ENCODE results near the gene CYTH4.

CYTH4 gene

GRCh38 chr22:37313376-37314314 lies 31.3 kb downstream of the CYTH4 start:
- Mint-ChIP-seq H3K4me1 (ENCODE audit: low read depth) (peaks cover 58% of the 10 kb centered on the region), H3K27ac (peak overlapping the region; percentile 64), H3K9me3 (no peaks in the 10 kb centered on the region), H3K4me3 (peak overlapping the region; percentile 20), H3K36me3 (ENCODE audit: low read depth) (peaks cover 33% of the 10 kb centered on the region), H3K27me3 (no peaks in the 10 kb centered on the region)
- no peak for DNase-seq

GRCh38 chr22:37314315-37315074 lies 32.2 kb downstream of the CYTH4 start:
- Mint-ChIP-seq H3K4me3 (peak overlapping the region; percentile 20), H3K27me3 (no peaks in the 10 kb centered on the region), H3K4me1 (ENCODE audit: low read depth) (peaks cover 50% of the 10 kb centered on the region), H3K36me3 (ENCODE audit: low read depth) (peaks cover 31% of the 10 kb centered on the region), H3K27ac (peak overlapping the region; percentile 77), H3K9me3 (no peaks in the 10 kb centered on the region)
- DNase-seq, result peak; percentile 56

- no peak for DNase-seq
- Mint-ChIP-seq H3K36me3 (ENCODE audit: low read depth) (peaks cover 16% of the 10 kb centered on the region), H3K4me3 (no peak overlapping the region), H3K9me3 (no peaks in the 10 kb centered on the region), H3K27me3 (no peaks in the 10 kb centered on the region), H3K27ac (no peak overlapping the region), H3K4me1 (ENCODE audit: low read depth) (peaks cover 32% of the 10 kb centered on the region)
Observed at GRCh38 chr22:37316405-37316804, 34.1 kb downstream of the CYTH4 start.

GRCh38 chr22:37316875-37317371 lies 34.6 kb downstream of the CYTH4 start:
- H3K4me3 Mint-ChIP-seq, result no peak overlapping the region
- DNase-seq, result peak; percentile 79
- H3K9me3 Mint-ChIP-seq, result no peaks in the 10 kb centered on the region
- H3K36me3 Mint-ChIP-seq (ENCODE audit: low read depth), result peaks cover 16% of the 10 kb centered on the region
- H3K27ac Mint-ChIP-seq, result no peak overlapping the region
- peaks cover 32% of the 10 kb centered on the region for H3K4me1 Mint-ChIP-seq (ENCODE audit: low read depth)
- no peaks in the 10 kb centered on the region for H3K27me3 Mint-ChIP-seq

GRCh38 chr22:37317698-37318210 lies 35.4 kb downstream of the CYTH4 start:
- H3K36me3 Mint-ChIP-seq (ENCODE audit: low read depth), result peaks cover 9% of the 10 kb centered on the region
- no peak overlapping the region for H3K27ac Mint-ChIP-seq
- peaks cover 3% of the 10 kb centered on the region for H3K27me3 Mint-ChIP-seq
- no peaks in the 10 kb centered on the region for H3K9me3 Mint-ChIP-seq
- peaks cover 29% of the 10 kb centered on the region for H3K4me1 Mint-ChIP-seq (ENCODE audit: low read depth)
- no peak for DNase-seq
- H3K4me3 Mint-ChIP-seq, result no peak overlapping the region

DNA sequence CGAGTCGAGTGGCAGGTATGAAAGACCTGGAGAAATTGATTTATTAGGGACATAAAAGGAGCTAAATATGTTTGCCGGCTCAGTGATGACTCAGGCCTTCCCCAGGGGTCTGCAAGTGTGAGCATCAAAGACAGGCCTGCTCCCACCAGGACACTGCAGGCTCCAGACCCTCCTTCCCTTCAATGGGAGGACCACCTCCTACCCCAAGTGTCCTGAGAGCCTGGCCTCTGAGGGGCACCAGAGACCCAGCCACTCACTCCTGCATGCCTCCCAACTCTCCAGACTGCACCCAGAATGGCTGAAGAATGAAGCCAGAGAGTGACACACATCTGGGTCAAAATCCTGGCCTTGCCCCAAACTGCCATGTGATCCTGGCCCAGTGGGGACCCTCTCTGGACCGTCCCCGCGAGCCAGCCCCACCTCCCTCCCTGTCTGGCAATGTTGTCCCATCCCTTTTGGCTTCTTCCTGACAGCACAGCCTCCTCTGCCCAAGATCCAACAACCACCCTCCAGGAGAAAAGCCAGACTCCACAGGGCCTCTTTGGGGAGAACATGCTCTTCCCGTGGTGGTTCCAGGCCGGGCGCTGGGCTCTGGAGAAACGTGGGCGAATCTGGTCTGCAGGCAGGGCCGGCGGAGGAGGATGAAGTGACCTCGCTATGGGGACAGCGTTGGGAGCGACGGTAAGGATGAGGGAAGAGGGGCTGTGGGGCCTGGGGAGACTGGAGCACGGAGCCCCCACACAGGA lies 36.2 kb downstream of the CYTH4 start:
- peaks cover 25% of the 10 kb centered on the region for H3K4me1 Mint-ChIP-seq (ENCODE audit: low read depth)

GRCh38 chr22:37319469-37319868 lies 37.2 kb downstream of the CYTH4 start:
- Mint-ChIP-seq H3K36me3 (ENCODE audit: low read depth) (no peaks in the 10 kb centered on the region), H3K4me1 (ENCODE audit: low read depth) (peaks cover 18% of the 10 kb centered on the region), H3K27me3 (peaks cover 15% of the 10 kb centered on the region), H3K27ac (no peak overlapping the region), H3K4me3 (no peak overlapping the region), H3K9me3 (no peaks in the 10 kb centered on the region)
- DNase-seq, result no peak

More for the DNA sequence above, 36.2 kb downstream of the CYTH4 start:
- Mint-ChIP-seq H3K27me3 (peaks cover 5% of the 10 kb centered on the region), H3K4me3 (no peak overlapping the region), H3K9me3 (no peaks in the 10 kb centered on the region), H3K27ac (no peak overlapping the region), H3K36me3 (ENCODE audit: low read depth) (peaks cover 5% of the 10 kb centered on the region)
- DNase-seq, result no peak

GRCh38 chr22:37320726-37321677 lies 38.7 kb downstream of the CYTH4 start:
- no peak overlapping the region for H3K4me3 Mint-ChIP-seq
- no peaks in the 10 kb centered on the region for H3K9me3 Mint-ChIP-seq
- H3K4me1 Mint-ChIP-seq (ENCODE audit: low read depth), result peaks cover 9% of the 10 kb centered on the region
- H3K36me3 Mint-ChIP-seq (ENCODE audit: low read depth), result no peaks in the 10 kb centered on the region
- H3K27ac Mint-ChIP-seq, result no peak overlapping the region
- H3K27me3 Mint-ChIP-seq, result peaks cover 26% of the 10 kb centered on the region
- no peak for DNase-seq

DNA sequence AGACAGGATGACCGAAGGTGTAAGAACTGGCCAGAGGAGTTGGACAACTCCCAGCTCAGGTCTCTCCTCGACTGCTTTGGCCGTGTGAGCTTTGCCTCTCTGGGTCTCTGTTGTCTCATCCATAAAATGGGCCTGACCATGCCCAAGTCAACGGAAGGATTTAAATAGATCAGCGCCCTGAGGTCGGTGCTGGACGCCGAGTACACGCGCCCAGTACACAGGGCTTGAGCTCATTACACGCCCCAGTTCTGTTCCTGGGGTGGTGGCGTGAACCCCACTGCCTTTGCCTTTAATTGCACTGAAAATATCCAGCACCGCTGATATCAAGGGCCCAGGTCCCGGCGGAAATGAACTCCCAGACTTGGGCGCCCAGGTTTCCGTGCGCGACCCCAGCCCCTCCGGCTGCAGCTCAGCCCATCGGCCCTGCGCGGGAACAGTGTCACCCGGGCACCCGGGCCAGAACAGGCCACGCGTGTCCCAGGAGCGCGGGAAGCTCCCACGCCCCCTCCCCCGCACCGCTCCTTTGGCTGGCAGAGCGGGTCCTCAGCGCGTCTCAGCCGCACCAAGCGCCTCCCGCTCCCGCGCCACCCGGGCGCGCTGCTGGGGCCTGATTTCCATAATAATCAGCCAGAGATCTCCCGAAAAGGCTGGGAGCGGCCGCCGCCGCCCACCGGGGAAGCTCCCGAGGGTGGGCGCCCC lies 42.2 kb downstream of the CYTH4 start:
- Mint-ChIP-seq H3K4me3 (no peak overlapping the region), H3K27me3 (peaks cover 55% of the 10 kb centered on the region)

DNA sequence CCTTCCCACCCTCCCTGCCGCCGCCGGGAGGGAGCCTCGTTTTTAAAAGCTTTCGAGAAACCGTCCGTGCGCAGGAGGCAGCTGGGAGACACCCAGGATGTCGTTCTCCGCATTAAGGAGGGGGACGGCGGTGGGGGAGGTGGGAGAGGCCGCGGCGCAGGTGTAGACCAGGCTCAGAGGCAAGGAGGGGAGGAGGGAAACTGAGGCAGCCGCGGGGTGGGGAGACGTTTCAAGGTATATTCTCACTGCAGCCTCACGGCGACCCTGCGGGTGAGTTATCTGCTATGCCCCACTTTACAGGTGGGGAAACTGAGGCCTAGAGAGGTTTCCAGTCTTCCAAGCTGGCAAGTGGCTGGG lies 42.7 kb downstream of the CYTH4 start:
- H3K27me3 Mint-ChIP-seq, result peaks cover 58% of the 10 kb centered on the region

More for the DNA sequence above, 42.2 kb downstream of the CYTH4 start:
- no peak for DNase-seq
- Mint-ChIP-seq H3K36me3 (ENCODE audit: low read depth) (no peaks in the 10 kb centered on the region), H3K27ac (no peak overlapping the region), H3K4me1 (ENCODE audit: low read depth) (peaks cover 1% of the 10 kb centered on the region), H3K9me3 (no peaks in the 10 kb centered on the region)

GRCh38 chr22:37326726-37327125 lies 44.4 kb downstream of the CYTH4 start:
- H3K9me3 Mint-ChIP-seq, result no peaks in the 10 kb centered on the region
- DNase-seq, result no peak
- peaks cover 70% of the 10 kb centered on the region for H3K27me3 Mint-ChIP-seq
- no peaks in the 10 kb centered on the region for H3K36me3 Mint-ChIP-seq (ENCODE audit: low read depth)
- H3K4me1 Mint-ChIP-seq (ENCODE audit: low read depth), result peaks cover 3% of the 10 kb centered on the region
- H3K27ac Mint-ChIP-seq, result no peak overlapping the region
- H3K4me3 Mint-ChIP-seq, result no peak overlapping the region

More for the DNA sequence above, 42.7 kb downstream of the CYTH4 start:
- Mint-ChIP-seq H3K9me3 (no peaks in the 10 kb centered on the region), H3K4me1 (ENCODE audit: low read depth) (peaks cover 1% of the 10 kb centered on the region), H3K4me3 (no peak overlapping the region), H3K27ac (no peak overlapping the region), H3K36me3 (ENCODE audit: low read depth) (no peaks in the 10 kb centered on the region)
- DNase-seq, result no peak

DNA sequence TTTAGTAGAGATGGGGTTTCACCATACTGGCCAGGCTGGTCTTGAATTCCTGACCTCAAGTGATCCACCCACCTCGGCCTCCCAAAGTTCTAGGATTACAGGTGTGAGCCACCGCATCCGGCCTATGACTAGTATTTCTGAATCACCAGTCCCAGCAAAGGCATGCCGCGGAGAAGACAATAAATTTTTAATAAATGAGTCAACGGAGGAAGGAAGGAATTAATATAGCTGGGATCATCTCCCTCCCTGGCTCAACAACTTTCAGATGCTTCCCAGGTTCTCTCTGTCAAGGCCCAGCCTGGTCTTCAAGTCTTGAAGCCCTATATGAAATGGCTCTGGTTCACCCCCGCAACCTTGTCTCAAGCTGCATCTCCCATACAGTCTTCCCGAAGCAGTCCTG lies 45.7 kb downstream of the CYTH4 start:
- no peak overlapping the region for H3K27ac Mint-ChIP-seq
- H3K4me3 Mint-ChIP-seq, result no peak overlapping the region
- peaks cover 3% of the 10 kb centered on the region for H3K4me1 Mint-ChIP-seq (ENCODE audit: low read depth)
- no peaks in the 10 kb centered on the region for H3K9me3 Mint-ChIP-seq
- H3K27me3 Mint-ChIP-seq, result peaks cover 79% of the 10 kb centered on the region
- no peak for DNase-seq
- no peaks in the 10 kb centered on the region for H3K36me3 Mint-ChIP-seq (ENCODE audit: low read depth)
